H9 (cell line): ENCODE data around the gene EED. TPM values are rescaled to one million over a fixed set of nuclear protein-coding genes. Genes with fewer than 3 reads are reported as not detected.

Experiments
- DNase-seq: peaks from one replicate; pipeline ENCODE4 v3.0.0-alpha.2; 2017
- H2AFZ ChIP-seq: one replicate; pipeline ENCODE4 v1.6.1; 2013; ENCODE audit warnings: mild to moderate bottlenecking, low read length, control low read depth, moderate library complexity
- H2AK5ac ChIP-seq: 2 replicates; pipeline ENCODE4 v1.6.1; 2013; ENCODE audit warnings: low read length, control low read depth, mixed read lengths; ENCODE audit not compliant: insufficient read length
- H2BK120ac ChIP-seq: one replicate; pipeline ENCODE4 v1.6.1; 2013; ENCODE audit warnings: low read depth, mild to moderate bottlenecking, low read length, control low read depth, inconsistent platforms; ENCODE audit not compliant: poor library complexity, severe bottlenecking
- H2BK12ac ChIP-seq: 2 replicates; pipeline ENCODE4 v1.6.1; 2013; ENCODE audit warnings: low read length, control low read depth, mixed read lengths, low read depth; ENCODE audit not compliant: insufficient read length
- H2BK15ac ChIP-seq: 2 replicates; pipeline ENCODE4 v1.6.1; 2013; ENCODE audit warnings: low read depth, low read length, control low read depth
- H2BK20ac ChIP-seq: one replicate; pipeline ENCODE4 v1.6.1; 2013; ENCODE audit warnings: low read depth, mild to moderate bottlenecking, low read length, control low read depth, inconsistent platforms; ENCODE audit not compliant: poor library complexity, severe bottlenecking
- H2BK5ac ChIP-seq: 2 replicates; pipeline ENCODE4 v1.6.1; 2013; ENCODE audit warnings: low read length, control low read depth, mixed read lengths; ENCODE audit not compliant: insufficient read length
- H3K14ac ChIP-seq: 2 replicates; pipeline ENCODE4 v1.6.1; 2013; ENCODE audit warnings: low read length, control low read depth; ENCODE audit not compliant: insufficient read depth
- H3K18ac ChIP-seq: 2 replicates; pipeline ENCODE4 v1.6.1; 2013; ENCODE audit warnings: low read depth, mild to moderate bottlenecking, mixed read lengths, low read length, control low read depth; ENCODE audit not compliant: insufficient read length
- H3K23ac ChIP-seq: 2 replicates; pipeline ENCODE4 v1.6.1; 2013; ENCODE audit warnings: low read length, control low read depth, mixed read lengths, low read depth; ENCODE audit not compliant: insufficient read length
- H3K23me2 ChIP-seq: 2 replicates; pipeline ENCODE4 v1.6.1; 2013; ENCODE audit warnings: low read depth, mild to moderate bottlenecking, mixed read lengths, low read length, control low read depth; ENCODE audit not compliant: insufficient read length, poor library complexity, severe bottlenecking
- H3K27ac ChIP-seq: 2 replicates; pipeline ENCODE4 v1.5.1; 2013; ENCODE audit warnings: low read length, control low read depth, mixed read lengths, low read depth; ENCODE audit not compliant: insufficient read length
- H3K27me3 ChIP-seq: 2 replicates; pipeline ENCODE4 v1.6.1; 2013; ENCODE audit warnings: low read length, control low read depth, inconsistent platforms; ENCODE audit not compliant: insufficient read depth
- H3K4ac ChIP-seq: 2 replicates; pipeline ENCODE4 v1.6.1; 2013; ENCODE audit warnings: low read depth, mild to moderate bottlenecking, control low read depth, inconsistent platforms, low read length, moderate library complexity
- H3K4me1 ChIP-seq: 2 replicates; pipeline ENCODE4 v1.6.1; 2013; ENCODE audit warnings: low read length, control low read depth, inconsistent platforms; ENCODE audit not compliant: insufficient read depth
- H3K4me2 ChIP-seq: 2 replicates; pipeline ENCODE4 v1.6.1; 2013; ENCODE audit warnings: low read length, control low read depth, mixed read lengths; ENCODE audit not compliant: insufficient read length, insufficient read depth
- H3K56ac ChIP-seq: 2 replicates; pipeline ENCODE4 v1.6.1; 2013; ENCODE audit warnings: low read depth, mild to moderate bottlenecking, mixed read lengths, low read length, control low read depth; ENCODE audit not compliant: insufficient read length
- H3K79me1 ChIP-seq: 2 replicates; pipeline ENCODE4 v1.6.1; 2013; ENCODE audit warnings: low read depth, mild to moderate bottlenecking, moderate library complexity, low read length, control low read depth, inconsistent platforms; ENCODE audit not compliant: insufficient read depth, poor library complexity, severe bottlenecking
- H3K79me2 ChIP-seq: 2 replicates; pipeline ENCODE4 v1.6.1; 2013; ENCODE audit warnings: low read length, control low read depth, inconsistent platforms; ENCODE audit not compliant: insufficient read depth
- H3K9ac ChIP-seq: 2 replicates; pipeline ENCODE4 v1.6.1; 2013; ENCODE audit warnings: low read length, control low read depth, mixed read lengths; ENCODE audit not compliant: insufficient read length; ENCODE audit errors: extremely low read depth
- H3K9me3 ChIP-seq: one replicate; pipeline ENCODE4 v1.6.1; 2013; ENCODE audit warnings: low read depth, low read length, inconsistent platforms; ENCODE audit not compliant: control insufficient read depth
- H3T11ph ChIP-seq: one replicate; pipeline ENCODE4 v1.6.1; 2013; ENCODE audit warnings: mild to moderate bottlenecking, low read length, control low read depth, inconsistent platforms
- H4K20me1 ChIP-seq: one replicate; pipeline ENCODE4 v1.6.1; 2013; ENCODE audit not compliant: control insufficient read depth, insufficient read length, insufficient read depth
- H4K5ac ChIP-seq: 2 replicates; pipeline ENCODE4 v1.6.1; 2013; ENCODE audit warnings: low read depth, mild to moderate bottlenecking, mixed read lengths, low read length, control low read depth; ENCODE audit not compliant: insufficient read length
- H4K8ac ChIP-seq: replicated peaks from 2 replicates; pipeline ENCODE4 v1.6.1; 2013; ENCODE audit warnings: low read length, control low read depth, mixed read lengths, low read depth; ENCODE audit not compliant: insufficient read length
- H4K91ac ChIP-seq: 2 replicates; pipeline ENCODE4 v1.6.1; 2013; ENCODE audit warnings: low read depth, mild to moderate bottlenecking, moderate library complexity, mixed read lengths, low read length, control low read depth; ENCODE audit not compliant: insufficient read length
- H3K27ac Mint-ChIP-seq, 3 experiments: 2 replicates in 2 of 3; 3 replicates in 1 of 3; pipeline ENCODE4 v1.8.0; 2020 to 2021; ENCODE audit warnings: mixed read lengths in 3 of 3, mild to moderate bottlenecking in 1 of 3, moderate library complexity in 1 of 3
- H3K27me3 Mint-ChIP-seq: 2 replicates; pipeline ENCODE4 v1.8.0; 2021; ENCODE audit warnings: low read depth, mild to moderate bottlenecking, moderate library complexity, mixed read lengths
- H3K36me3 Mint-ChIP-seq, 3 experiments: 2 replicates in 2 of 3; 3 replicates in 1 of 3; pipeline ENCODE4 v1.8.0; 2020 to 2021; ENCODE audit warnings: low read depth in 3 of 3, mixed read lengths in 3 of 3; ENCODE audit not compliant: insufficient read depth in 1 of 3
- H3K4me1 Mint-ChIP-seq, 2 experiments: 2 replicates each; pipeline ENCODE4 v1.8.0; 2020; ENCODE audit warnings: mixed read lengths in 2 of 2
- H3K4me3 Mint-ChIP-seq, 2 experiments: 2 replicates in 1 of 2; 3 replicates in 1 of 2; pipeline ENCODE4 v1.8.0; 2020 to 2021; ENCODE audit warnings: mild to moderate bottlenecking in 2 of 2, mixed read lengths in 2 of 2, moderate library complexity in 1 of 2
- H3K9me3 Mint-ChIP-seq, 2 experiments: 2 replicates in 1 of 2; 3 replicates in 1 of 2; pipeline ENCODE4 v1.8.0; 2020; ENCODE audit warnings: mild to moderate bottlenecking in 2 of 2, mixed read lengths in 2 of 2, moderate library complexity in 1 of 2
- CTCF ChIP-seq: fragments of 200-600 bp; sonication (generic); conservative IDR thresholded peaks from 3 replicates; pipeline ENCODE4 v1.8.0; 2021; ENCODE audit warnings: antibody characterized with exemption, mild to moderate bottlenecking
- WGBS: extraction: QIAGEN DNeasy Blood & Tissue Kit; methylation state at CpG from one replicate; pipeline ENCODE4 v1.1.7; 2013; ENCODE audit warnings: missing lambda C conversion rate, low lambda C conversion rate, mixed read lengths; ENCODE audit not compliant: insufficient read length; ENCODE audit errors: extremely low coverage; 5-methylcytosine and 5-hydroxymethylcytosine counted together
- total RNA-seq: library from RNA; stranded (reverse); gene quantifications from 2 replicates; pipeline ENCODE4 v1.2.1, GENCODE V29; 2021

The EED gene
- total RNA-seq, 1 experiment from 2014 or later, result 34.1 TPM

- TF ChIP-seq CTCF, result no peak
- no peaks in the 10 kb centered on the region; a peak in 1 of 4 replicates for H3K4me1 Mint-ChIP-seq
These were observed 17.8 kb downstream of the EED start for GRCh38 chr11:86262387-86262786.

More at GRCh38 chr11:86262387-86262786, 17.8 kb downstream of the EED start:
- Histone ChIP-seq H2BK12ac (no peak overlapping the region), H3K4me1 (no peaks in the 10 kb centered on the region), H2AK5ac (no peak overlapping the region), H3T11ph (no peak overlapping the region), H4K91ac (no peak overlapping the region), H3K23ac (no peak overlapping the region), H3K4me2 (no peak overlapping the region), H3K9ac (no peak overlapping the region), H3K79me1 (no peaks in the 10 kb centered on the region), H4K20me1 (no peaks in the 10 kb centered on the region), H2BK15ac (no peak overlapping the region), H3K79me2 (no peaks in the 10 kb centered on the region), H3K14ac (no peak overlapping the region), H3K27me3 (no peaks in the 10 kb centered on the region), H2AFZ (no peak overlapping the region), H4K5ac (no peak overlapping the region), H2BK20ac (no peak overlapping the region), H3K56ac (no peak overlapping the region), H2BK5ac (no peak overlapping the region), H3K4ac (no peak overlapping the region), H4K8ac (no peak overlapping the region), H2BK120ac (no peak overlapping the region), H3K23me2 (no peaks in the 10 kb centered on the region), H3K18ac (no peak overlapping the region), H3K9me3 (no peaks in the 10 kb centered on the region), H3K27ac (no peak overlapping the region)
- no peak for DNase-seq
- Mint-ChIP-seq H3K4me3 (no peak overlapping the region), H3K36me3 (peaks cover 20 to 37% (median 32%) of the 10 kb centered on the region in 3 experiments), H3K9me3 (no peaks in the 10 kb centered on the region; a peak in 1 of 5 replicates), H3K27ac (no peak overlapping the region; a peak in 1 of 7 replicates), H3K27me3 (no peaks in the 10 kb centered on the region)
- no CpG with 5 or more reads among the region's 6 CpGs for WGBS
